ENCODE results near the gene SLC6A18.
"Not testable (repeated sequence)": the region's sequence is repeated elsewhere in the genome, so short reads cannot be mapped to it uniquely, and the experiment has no call there.

SLC6A18 gene

DNA sequence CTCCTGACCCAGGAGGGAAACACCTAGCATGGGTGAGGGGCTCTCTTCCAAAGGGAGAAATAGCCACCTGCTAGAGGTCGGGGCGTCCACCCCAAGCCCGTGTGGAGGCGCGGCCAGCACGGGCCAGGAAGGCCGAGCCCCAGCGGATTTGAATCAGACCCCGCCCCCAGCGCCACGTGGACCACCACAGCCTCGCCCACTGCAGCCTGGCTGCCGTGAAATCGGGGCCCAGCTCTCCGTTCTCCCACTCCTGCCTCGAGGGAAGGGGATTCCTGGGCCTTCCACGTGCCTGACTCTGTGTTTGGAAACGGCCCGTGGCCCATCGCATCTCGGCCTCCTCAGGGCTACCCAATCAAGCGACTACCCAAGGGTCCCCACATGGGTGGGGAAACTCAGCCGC lies 31.6 kb downstream of the SLC6A18 start:
- no peak for DNase-seq (ENCODE audit: low spot score)

DNA sequence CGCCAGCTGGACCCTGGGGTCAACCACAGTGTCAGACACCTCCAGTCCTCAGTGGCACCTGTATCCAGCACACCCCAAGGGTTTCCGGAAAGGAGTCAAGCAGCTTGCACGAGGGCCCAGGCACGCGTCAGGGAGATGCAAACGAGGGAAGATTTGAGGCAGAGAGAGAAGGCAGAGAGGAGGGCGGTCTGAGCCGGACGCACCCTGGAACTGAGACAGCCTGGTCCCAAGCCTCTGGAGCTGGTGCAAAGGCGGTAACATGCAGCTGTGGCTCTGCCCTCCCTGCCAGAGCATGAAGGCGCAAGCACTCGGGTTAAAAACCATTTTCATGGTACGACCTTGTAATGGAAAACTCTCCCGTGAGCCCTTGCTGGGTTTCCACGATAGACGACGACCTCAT lies 32.2 kb downstream of the SLC6A18 start:
- DNase-seq (ENCODE audit: low spot score): no peak

DNA sequence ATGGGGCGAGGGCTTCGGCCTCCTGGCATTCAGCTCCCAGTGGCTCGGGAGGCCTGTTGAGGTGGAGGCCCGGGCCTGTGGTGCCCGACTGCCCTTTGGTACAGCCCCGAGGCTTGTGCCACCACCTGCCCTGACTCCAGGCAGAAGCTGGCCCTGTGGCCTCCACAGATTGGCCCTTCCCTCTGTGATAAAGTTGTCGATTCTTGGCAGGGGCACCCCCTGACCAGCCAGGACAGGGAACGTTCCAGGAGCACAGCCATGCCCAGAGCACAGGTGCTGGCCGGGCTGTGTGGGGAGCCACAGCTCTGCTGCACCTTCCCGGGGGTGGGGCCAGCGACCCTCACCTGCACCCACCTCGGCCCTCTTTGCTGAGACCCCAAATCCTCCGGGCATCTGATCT lies 32.7 kb downstream of the SLC6A18 start:
- no peak for DNase-seq (ENCODE audit: low spot score)

DNA sequence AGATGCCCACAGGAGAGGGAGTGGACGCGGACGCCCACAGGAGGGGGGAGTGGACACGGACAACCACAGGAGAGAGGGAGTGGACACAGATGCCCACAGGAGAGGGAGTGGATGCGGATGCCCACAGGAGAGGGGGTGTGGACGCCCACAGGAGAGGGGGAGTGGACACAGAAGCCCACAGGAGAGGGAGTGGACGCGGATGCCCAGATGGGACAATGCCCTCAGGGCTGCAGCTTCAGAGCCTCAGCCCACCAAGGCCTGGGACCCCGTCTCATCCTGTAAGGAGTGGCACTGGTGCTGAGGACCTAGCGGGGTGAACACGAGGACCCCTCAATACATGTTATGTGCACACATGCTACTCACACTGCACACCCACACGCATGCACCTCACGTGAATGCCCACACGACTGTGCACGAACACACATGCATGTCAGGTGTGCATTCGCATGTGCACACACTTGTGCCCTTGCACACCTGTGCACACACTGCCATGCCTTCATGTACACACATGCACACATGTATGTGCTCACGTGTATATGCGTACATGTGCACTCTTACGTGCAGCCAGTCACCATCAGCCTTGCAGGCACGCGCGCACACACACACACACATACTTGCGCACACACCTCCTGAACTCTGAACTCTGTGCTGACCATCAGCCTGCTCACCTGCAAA lies 34.8 kb downstream of the SLC6A18 start:
- DNase-seq (ENCODE audit: low spot score): no peak

DNA sequence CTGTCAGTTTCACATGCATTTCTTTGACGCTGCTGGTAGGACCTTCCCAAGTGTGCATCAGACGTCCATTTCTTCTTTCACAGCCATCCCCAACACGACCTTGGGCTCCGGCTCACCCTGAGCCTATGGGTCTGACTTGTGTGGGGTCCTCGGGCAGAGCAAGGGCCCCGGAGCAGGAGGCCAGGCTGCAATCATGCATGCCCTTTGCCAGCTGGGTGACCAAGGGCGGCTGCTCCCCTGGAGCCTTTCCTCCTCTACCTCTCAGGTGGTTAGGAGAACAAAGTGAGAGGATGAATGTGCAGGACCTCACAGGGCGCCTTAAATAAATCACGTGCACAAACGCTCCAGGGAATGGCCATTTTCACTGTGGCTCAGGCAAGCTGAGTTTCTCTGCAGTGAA lies 36.5 kb downstream of the SLC6A18 start:
- DNase-seq (ENCODE audit: low spot score): no peak

DNA sequence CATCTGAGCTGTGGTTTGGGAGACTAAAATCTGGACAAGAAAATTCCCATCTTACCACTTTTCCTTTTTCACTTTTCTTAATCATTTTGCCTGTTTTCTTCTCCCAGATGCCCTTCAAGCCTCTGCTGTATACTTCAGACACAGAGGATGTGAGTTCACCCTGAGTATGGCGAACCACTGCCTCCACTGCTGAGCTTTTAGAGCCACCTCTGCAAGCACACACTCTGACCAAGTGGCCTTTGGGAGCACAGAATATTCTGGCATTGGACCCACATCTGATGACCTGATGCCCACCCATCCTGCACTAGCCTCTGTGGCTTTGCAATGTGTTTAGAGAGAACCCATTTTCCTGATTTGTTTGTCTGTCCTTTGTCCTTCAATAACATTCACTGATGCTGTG lies 37.2 kb downstream of the SLC6A18 start:
- DNase-seq (ENCODE audit: low spot score): no peak

DNA sequence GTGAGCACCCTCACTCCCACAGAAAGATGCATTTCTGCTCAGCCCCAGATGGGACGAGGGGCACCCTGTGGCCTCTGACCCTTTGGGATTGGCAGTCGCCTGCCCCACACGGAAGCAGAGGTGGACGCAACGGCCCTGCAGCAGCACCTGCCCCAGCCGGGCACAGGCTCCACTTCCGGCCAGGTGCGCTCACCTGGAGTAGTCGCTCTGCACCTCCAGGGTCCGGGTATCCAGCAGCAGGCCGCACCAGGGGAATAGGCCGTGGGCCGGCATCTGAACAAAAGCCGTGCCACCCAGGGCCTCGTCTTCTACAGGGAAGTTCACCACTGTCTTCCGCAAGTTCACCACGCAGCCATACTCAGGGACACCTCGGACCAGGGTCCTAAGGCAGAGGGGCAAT lies 39.0 kb downstream of the SLC6A18 start:
- no peak for DNase-seq (ENCODE audit: low spot score)

DNA sequence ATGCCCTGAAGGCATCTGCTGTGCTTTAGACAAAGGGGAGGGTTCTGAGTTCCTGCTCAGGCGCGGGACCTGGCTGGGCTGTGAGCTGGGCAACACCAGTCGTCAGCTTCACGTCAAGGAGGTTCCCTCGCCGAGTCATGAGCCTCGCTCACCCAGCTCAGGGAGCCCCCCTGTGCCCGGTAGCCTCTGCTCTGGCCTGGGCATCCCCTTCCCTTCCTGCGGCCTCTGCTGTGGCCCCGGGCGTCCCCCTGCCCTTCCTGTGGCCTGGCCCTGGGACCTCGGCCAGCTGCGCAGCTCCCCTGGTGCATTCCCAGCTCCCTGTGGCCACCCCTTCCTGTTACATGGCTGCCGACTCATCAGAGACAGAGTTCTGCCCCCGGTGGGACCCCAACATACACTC lies 39.8 kb downstream of the SLC6A18 start:
- DNase-seq (ENCODE audit: low spot score): no peak

DNA sequence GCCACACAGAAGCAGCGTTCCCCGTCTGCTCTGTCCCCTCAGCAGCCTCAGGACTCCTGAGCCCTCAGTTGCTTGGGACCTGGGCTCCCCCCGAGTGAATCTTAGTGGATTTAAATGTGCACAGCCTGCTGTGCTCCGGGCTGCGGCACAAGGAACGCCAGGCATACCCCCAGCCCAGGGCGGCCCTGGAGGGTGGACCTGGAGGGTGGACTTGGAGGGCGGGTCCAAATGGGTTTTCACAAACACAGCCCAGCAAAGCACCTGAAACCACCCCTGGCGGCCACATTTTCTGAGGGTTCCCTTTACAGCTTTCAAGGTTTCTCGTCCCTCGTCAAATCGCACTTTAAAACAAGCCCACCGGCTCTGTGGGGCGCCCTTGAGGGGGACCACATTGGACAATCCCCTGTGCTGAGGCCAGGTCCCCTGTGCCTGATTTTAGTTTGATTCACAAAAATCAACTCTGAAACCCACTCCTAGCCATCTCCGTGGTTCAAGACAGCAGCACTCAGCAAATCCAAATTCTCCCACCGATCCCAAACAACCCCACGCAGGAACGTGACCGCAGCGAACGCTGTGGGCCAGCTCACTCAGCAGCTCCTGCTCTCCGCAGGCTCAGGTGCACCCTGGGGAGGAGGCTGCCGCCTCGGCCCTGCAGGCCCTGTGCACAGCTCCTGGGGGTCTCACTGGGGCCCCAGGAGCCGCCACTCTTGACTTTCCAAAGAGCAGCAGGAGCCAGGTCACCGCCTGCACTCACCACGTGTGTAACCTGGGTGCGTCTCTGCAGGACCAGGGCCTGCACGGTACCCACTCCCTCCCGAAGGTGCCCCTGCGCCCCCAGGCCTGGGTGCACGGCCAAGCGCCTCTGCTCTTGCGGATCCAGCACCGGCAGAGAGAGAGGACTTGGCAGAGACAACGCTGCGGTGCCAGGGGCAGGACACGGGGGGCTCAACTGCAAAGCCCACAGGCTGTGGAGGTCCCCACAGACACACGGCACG lies 40.6 kb downstream of the SLC6A18 start:
- DNase-seq (ENCODE audit: low spot score): no peak

DNA sequence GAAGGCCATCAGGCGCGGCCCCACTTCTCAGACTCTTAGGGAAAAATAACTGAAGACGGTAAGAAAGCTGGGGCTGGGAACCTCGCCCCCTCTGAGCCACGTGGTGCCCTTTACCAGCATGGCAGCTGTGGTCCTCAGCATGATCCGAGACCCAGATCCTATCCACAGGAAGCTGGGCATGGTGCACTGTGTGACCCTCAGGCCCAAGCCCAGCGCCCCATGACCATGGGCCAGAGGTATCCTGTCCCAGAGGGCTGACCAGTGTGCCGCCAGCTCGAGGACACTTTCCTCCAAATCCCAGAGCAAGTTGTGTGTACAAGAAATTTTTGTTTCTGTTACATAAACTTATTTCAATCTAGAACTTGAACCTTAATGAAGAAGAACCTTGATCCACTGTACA lies 41.6 kb downstream of the SLC6A18 start:
- DNase-seq (ENCODE audit: low spot score): no peak

DNA sequence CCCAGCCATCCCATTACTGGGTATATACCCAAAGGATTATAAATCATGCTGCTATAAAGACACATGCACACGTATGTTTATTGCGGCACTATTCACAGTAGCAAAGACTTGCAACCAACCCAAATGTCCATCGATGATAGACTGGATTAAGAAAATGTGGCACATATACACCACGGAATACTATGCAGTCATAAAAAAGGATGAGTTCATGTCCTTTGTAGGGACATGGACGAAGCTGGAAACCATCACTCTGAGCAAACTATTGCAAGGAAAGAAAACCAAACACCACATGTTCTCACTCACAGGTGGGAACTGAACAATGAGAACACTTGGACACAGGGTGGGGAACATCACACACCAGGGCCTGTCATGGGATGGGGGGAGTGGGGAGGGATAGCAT lies 42.3 kb downstream of the SLC6A18 start:
- not testable (repeated sequence) for DNase-seq (ENCODE audit: low spot score)

DNA sequence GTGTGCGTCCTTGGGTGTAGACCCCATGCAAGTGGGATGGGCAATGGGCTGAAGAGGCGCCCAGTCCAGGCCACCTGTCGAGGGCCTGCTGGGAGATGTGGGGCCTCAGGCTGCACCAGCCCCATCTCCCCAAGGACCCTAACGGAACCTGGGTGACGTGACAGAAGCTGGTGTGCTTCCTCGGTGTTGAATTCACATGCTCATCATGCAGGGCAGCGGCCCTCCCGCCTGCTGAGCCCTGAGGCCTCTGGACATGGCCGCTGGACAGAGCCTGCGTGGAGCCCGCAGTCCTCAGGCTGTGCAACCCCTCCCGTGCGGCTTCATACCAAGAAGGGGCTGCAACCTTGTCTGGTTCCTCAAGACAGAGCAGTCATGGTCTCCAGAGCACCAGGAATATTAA lies 42.9 kb downstream of the SLC6A18 start:
- DNase-seq (ENCODE audit: low spot score): no peak

DNA sequence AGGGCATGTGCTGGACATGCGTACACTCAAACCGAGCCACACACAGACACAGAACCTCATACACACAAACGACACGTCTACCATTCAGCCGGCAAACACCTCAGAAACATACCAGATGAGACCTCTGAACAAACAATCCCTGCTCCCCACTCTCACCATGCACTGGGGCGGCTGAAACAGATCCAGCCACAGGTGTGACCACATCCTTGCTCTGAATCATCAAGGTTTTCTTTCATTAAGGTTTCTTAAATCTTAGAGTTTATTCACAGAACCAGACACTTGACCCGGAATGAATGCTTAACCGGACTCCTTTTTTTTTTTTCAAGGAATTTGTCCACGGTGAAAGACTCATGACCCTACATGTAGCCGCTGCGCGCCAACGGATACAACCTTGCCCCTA lies 43.5 kb downstream of the SLC6A18 start:
- no peak for DNase-seq (ENCODE audit: low spot score)

DNA sequence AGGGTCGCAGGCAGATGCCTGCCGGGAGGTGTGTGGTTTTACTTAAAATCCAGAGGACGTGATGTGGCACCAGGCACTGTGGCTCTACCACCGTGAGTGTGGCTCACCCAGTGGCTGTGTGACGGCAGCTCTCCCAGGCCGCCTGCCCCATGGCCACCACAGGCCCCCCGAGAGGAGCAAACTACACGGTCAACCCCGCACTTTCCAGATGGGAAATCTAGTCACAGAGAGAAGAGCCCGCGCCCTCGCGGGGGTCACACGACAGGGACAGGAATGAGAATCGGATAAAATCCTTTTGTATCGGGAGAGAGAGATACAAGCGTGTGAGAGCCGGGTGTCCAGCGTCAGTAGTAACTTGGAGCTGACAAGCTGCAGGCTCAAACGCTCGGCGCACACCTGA lies 45.2 kb downstream of the SLC6A18 start:
- DNase-seq (ENCODE audit: low spot score): no peak

DNA sequence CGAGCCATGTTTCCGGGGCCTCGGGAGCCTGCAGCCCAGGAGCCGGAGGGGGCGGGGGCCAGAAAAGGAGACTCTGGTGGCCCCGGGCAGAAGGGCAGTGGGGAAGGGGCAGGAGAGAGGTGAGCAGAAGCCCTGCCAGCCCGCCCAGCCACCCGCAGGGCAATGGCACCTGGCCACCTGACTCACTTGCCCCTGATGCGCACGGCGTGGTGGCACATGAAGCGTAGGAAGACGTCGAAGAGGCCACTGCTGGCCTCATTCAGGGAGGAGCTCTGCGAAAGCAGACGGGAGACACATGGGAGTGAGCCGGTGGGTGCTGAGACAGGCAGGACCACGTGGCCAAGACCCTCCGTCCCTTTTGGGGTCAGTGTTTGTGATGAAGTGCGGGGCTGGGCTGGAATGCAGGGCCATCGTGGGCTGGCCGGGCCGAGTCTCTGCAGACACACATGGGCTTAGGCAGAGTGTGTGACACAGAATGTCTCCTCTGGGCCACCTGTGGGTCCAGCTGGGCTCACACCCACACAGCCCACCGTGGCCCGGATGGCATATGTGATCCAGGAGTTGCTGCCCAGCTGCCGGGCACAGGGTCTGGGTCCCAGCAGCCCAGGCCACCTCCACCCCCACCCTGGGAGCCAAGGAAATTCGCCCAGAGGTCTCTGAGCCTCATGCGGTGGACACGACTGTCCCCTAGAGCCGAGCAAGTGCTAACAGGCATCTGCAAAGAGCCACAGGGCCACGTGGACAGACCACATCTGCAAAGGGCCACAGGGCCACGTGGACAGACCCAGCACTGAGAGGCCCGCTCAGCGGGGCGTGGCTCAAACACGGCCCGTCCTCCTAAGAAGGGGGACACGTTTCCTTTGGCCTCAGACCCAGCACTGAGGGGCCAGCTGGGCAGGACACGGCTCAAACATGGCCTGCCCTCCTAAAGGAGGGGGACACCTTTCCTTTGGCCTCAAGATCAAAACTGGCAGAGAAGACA lies 46.0 kb downstream of the SLC6A18 start:
- no peak for DNase-seq (ENCODE audit: low spot score)

DNA sequence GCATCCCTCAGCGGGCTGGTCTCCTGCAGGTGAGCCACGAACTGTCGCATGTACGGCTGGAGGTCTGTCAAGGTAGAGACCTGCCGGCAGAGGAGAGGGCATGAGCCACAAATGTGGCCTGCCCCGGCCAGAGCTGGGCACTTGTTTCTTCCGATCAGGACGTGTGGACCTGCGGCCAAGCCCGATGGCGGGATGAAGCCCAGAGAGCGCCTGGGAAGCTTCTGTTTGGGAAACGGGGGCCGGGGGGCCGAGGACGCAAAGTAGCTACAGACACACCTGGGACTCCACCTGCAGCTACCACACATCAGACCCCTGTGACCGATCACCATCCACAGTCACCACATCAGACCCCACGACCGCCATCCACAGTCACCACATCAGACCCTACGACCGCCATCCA lies 47.0 kb downstream of the SLC6A18 start:
- no peak for DNase-seq (ENCODE audit: low spot score)

DNA sequence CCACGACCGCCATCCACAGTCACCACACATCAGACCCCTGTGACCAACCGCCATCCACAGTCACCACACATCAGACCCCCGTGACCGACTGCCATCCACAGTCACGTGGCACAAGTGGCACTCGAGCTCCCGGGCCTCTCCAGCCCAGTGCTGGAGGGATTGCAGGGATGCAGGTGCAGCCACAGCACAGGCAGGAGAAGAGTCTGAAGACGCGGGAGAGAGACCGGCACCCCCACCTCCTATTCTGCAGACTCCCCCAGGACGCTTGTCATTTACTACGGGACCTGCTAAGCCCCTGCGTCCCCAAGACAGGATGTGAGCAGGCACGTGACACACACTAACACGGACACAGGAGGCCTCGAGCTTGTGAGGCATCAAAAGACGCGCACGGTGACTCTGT lies 48.6 kb downstream of the SLC6A18 start:
- no peak for DNase-seq (ENCODE audit: low spot score)

DNA sequence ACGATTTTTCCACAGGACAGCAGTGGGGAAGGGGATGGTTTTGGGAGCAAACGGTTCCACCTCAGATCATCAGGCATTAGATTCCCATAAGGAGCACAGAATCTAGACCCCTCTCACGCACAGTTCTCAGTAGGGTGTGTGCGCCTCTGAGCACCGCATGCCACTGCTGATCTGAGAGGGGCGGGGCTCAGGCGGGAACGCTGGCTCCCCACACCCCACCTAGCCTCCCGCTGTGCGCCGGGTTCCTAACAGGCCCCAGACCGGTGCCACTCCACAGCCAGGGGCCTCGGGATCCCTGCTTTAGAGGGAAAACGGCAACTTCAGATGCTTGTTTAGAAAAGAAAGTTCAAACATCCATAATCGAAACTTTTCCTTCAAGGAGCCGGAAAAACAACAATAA lies 49.3 kb downstream of the SLC6A18 start:
- DNase-seq (ENCODE audit: low spot score): no peak

DNA sequence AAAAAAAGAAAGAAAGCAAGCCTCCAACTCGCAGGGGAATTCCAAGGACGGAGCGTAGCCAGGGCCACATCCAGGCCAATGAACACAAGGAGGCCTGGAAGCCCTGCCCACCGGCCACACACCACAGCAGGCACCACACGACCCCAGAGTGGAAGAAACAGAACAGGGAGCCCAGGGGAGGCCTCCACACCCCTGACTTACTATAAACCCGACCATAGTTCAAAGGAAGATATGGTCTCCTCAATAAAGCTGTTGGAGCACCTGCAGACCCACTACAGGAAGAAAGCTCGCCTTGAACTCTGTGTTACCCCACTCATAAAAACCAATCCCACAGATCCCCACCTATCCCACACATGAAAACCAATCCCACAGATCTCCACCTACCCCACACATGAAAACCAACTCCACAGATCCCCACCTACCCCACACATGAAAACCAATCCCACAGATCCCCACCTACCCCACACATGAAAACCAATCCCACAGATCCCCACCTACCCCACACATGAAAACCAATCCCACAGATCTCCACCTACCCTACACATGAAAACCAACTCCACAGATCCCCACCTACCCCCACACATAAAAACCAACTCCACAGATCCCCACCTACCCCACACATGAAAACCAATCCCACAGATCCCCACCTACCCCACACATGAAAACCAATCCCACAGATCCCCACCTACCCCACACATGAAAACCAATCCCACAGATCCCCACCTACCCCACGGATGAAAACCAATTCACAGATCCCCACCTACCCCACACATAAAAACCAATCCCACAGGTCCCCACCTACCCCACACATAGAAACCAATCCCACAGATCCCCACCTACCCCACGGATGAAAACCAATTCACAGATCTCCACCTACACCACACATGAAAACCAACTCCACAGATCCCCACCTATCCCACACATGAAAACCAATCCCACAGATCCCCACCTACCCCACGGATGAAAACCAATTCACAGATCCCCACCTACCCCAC lies 50.5 kb downstream of the SLC6A18 start:
- DNase-seq (ENCODE audit: low spot score): not testable (repeated sequence)

DNA sequence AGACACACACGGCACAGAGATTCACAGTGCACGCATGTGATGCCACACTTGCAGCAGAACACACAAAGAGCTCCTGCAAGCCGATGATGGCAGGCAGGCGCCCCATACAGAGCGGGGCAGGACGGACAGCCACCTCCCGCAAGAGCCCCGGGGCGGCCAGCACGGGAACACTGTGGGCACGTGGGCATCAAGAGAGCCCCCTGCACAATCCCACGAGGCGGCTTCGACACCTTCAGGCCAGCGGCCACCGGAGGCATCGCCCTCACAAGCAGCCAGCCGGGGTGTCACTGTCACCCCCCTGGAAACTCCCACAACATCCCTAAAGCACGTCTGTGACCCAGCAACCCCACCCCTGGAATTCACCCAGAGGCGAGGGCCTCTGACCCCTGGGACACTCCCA lies 51.7 kb downstream of the SLC6A18 start:
- no peak for DNase-seq (ENCODE audit: low spot score)

DNA sequence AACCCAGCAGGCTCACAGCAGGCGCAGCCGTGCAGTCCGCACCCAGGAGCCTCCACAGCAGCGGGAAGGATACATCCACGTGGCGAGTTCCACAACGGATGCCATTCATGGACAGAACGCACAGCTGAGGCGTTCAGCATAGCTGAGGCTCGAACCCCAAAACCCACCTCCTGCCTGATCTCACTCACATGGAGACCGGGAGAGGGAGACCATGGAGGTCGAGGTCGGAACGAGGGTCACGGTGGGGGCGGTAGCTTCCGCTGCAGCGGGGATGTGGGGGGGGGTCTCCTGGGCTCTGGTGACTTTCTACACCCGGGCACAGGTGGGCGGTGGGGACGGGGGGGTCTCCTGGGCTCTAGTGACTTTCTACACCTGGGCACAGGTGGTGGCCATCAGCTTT lies 52.1 kb downstream of the SLC6A18 start:
- DNase-seq (ENCODE audit: low spot score): no peak

Measured in hematopoietic multipotent progenitor cell treated with erythropoietin and hydrocortisone succinate and interleukin-3 and kit ligand, for 17 days (in vitro differentiated cells).